Stimulated activated CD8-positive, alpha-beta memory T cell treated with anti-CD3 and anti-CD28 coated beads, Interleukin-7, amount 100 ng/mL, for 1 hour (primary cell): Measurements from ENCODE around the gene BICC1.

Source experiments
- DNase-seq, 2 donors: peaks; one replicate each; pipeline ENCODE4 v3.0.0-alpha.2; 2020; ENCODE audit warnings: low read depth in 2 of 2

BICC1 gene

GRCh38 chr10:58743466-58744115 is 230.9 kb downstream of the BICC1 start:
- DNase-seq, result no peak

DNA sequence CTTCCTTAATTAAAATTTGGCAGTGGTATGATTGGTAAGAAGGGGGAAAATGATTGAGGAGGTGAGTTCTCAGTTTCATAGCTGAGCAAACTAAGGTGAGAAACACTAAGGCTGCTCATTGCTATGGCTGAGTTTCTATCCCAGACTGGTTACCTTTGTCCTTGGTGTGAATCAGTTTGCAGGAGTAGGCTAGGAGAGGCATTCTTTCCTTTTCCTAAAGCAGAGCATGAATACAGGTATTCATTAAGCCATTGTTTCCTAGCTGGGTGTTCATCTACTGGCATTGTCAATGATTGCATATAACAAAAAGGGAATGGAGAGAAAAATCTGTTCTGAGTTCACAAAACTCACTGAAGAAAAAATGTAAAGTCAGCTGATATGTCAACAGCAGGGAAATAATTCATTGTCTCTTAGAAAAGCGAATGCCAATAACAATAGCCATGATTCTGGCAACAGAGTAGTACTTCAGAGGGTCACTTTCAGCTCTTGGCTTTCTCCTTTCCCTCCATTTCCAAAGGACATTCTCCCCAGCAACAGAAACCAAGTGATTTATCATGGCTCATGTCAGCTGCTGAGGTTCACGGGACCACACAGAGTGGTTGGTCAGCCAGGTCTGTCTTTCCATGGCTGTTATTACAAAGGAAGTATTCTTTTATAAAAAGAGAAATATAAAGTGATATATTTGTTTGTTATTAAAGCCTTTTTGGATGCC is 234.0 kb downstream of the BICC1 start:
- DNase-seq, result no peak

DNA sequence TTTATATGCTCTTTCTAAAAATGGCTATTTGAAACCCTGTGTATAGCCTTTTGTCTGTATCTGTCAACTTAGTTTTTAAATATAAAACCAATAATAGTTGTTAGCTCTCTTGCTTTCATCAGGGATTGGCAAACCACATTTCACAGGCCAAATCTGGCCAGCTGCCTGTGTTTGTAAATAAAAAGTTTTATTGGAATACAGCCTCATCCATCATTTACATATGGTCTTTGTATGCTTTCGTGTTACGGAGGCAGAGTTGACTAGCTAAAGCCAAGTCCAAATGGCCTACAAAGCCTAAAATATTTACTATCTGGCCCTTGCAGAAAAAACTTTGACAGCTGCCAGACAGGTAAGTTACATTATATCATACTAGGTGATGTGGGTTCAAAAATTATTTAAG is 235.0 kb downstream of the BICC1 start:
- DNase-seq, result no peak

GRCh38 chr10:58752665-58753064 is 240.0 kb downstream of the BICC1 start:
- no peak for DNase-seq

DNA sequence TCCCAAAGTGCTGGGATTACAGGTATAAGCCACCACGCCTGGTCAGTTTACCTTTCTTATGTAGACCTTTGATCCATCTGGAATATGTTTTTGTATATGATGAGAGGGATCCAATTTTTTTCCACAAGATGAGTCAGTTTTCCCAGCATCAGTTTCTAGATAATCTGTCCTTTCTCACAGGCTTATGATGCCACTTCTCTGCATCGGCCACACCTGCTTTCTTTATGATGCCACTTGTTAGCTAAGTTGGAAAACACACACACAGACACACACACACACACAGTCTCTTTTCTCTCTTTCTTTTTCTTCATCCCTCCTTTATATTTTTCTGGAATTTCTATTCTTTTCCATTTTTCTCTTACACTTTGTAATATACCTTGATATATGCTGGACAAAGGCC is 240.8 kb downstream of the BICC1 start:
- no peak for DNase-seq

- DNase-seq, result no peak
Measured at GRCh38 chr10:58754469-58755339, 242.0 kb downstream of the BICC1 start.

- no peak for DNase-seq
Measured at GRCh38 chr10:58755340-58755610, 242.6 kb downstream of the BICC1 start.

DNA sequence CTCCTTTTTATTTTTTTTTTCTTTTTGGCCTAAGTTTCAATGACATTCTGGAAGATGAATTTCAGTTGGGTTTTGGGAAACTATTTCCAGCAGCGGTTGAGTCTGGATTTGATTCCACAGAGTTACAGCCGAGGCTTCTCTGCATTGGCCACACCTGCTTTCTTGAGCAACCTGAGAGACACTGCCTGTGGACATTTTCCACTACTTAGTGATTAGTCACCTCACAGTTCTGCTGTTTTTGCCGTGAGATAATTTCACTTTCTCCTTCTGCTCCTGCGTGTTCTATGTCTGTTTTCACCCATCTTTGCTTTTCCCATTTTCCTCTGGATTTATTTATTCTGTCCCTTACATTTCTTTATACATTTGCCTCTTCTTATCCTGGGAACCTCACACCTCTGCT is 243.0 kb downstream of the BICC1 start:
- DNase-seq, result no peak

GRCh38 chr10:58756130-58756719 is 243.6 kb downstream of the BICC1 start:
- DNase-seq, result no peak

DNA sequence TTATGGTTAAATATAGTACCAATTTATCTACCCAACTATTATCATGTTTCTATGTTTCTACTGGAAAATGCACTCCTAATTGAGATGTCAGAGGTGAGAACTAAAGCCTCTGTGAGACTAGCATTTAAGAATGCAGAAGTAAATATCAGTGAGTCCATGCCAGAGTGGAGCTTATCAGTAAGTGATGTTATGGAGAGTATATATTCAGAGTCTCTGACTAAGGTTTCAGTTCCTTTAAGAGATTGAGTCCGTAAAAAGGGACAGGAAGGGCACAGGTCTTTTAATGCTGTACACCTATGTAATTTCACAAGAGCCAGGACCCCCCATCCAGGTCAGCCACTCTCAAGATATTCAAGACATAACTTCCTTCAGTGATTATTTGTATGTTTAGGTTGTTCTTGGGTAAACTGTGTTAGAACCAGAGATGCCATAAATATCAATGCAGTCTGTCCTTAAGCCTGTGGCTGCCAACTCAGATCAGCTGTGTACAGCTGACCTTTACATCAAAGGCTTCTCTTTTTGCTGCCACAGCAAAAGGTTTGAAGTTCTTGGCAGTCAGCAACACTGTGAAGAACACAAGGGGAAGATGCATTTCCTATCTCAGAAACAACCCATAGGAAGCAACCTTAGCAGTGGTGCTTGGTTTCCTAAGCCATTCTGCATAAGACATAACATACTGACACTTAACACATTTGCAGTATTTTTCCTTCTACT is 244.8 kb downstream of the BICC1 start:
- no peak for DNase-seq

DNA sequence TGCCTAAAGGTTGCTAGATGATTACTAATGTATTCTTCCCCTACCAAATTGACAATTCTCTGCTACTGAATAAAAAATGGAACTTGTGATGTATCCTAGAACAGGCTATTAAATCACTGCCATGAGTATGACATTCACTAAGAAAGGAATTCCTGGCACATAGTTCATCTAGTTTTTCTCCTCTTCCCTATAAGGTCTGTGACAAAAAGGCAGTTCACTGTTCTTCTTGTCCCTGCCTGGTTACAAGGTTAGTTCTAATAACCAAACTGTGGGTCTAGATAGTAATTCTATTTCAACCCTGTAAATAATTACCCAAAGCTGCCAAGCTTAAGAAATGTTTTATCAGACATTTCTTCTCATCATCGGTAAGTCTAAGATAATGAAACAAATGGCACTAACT is 245.6 kb downstream of the BICC1 start:
- DNase-seq, result no peak

GRCh38 chr10:58764087-58764747 is 251.5 kb downstream of the BICC1 start:
- DNase-seq, result no peak

DNA sequence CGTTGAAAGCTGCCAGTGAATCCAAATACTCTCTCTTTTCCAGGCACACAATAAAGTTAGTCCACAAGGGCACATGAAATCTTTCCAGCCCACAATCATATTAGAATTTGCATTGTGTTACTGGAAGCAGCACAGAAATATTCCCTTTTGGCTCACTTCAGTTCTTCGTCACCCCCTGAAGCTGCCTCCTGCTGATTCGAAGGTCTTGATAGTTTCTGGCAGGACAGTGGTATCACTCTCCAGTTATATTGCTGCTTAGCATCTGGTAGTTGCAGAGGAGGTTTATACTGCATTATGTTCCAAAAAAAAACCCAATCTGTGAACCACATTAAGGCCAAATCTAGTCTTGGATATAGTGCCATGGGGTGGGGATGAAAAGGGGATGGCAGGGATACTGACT is 253.2 kb downstream of the BICC1 start:
- no peak for DNase-seq

GRCh38 chr10:58767652-58768051 is 255.0 kb downstream of the BICC1 start:
- DNase-seq, result no peak

GRCh38 chr10:58771863-58772262 is 259.2 kb downstream of the BICC1 start:
- no peak for DNase-seq

GRCh38 chr10:58772758-58773157 is 260.1 kb downstream of the BICC1 start:
- no peak for DNase-seq

- DNase-seq, result no peak
Measured at GRCh38 chr10:58773341-58773740, 260.7 kb downstream of the BICC1 start.

GRCh38 chr10:58773944-58774343 is 261.3 kb downstream of the BICC1 start:
- DNase-seq, result no peak

DNA sequence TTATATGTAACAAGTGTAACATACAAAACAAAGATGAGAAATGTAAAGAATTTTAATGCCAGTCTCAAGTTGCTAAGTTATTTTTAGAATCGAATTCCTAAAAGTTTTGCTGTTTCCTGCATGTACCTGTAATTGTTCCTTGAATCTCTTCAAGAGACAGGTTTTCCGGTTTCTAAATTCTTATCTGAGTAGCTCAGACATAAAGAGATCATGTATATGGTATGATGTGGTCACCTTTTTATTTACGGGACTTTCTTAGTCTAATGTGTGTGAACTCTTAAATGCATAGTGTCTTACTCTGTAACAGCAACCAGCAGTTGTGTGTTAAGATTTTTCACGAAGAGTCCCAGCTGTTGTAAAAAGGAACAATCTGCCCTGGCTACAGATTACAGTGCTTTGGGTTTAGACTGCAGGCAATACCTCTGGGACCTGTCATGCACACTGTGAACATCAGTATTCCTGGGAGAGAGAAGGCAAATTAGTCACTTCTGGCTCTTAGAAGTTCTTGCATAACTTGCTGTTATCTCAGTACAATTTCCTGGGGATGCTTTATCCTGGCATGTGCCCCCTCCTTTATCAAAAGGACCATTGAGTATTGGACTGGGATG is 263.4 kb downstream of the BICC1 start:
- no peak for DNase-seq

DNA sequence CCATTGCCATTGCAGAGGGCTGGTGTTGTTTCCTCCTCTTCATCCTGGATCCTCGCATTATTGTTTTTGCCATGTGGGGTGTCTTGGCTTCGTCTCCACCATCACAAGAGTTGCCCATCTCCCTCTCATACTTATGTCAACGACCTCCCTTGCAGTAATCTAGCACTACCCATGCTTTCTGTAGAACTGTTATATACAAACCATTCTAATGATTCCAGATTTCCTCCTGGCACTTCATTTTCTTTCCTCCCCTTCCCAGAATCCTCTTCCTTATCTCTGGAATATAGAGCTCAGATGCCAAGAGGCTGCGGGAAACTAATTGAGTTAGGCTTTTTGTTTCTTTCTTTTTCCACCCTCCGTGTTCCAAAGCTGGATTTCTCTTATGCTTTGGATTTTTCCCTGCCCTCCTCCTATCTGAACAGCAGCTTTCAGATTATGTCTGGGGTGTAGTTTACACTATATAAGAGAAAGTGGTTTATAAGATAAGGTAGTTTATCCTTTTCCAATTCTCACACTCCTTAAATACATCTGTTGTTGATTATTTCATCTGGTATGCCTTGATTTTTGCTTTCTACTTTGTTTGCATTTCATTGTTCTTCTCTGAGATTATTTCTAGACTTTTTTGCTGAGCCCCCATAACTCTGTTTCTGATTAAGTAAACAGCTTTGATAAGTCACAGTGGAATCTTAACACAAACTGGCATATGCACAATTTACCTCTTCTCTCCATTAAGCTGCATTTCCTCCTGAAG is 264.1 kb downstream of the BICC1 start:
- DNase-seq, result no peak
